ENCODE results near the gene PTGES2. TPM values are rescaled to one million over a fixed set of nuclear protein-coding genes. Genes with fewer than 3 reads are reported as not detected.

PTGES2 gene
- total and polyA plus RNA-seq, 4 donors = 22.8 to 41.1 (median 31.5) TPM

GRCh38 chr9:128098297-128099230, 29.0 kb downstream of the PTGES2 start:
- TF ChIP-seq MAX (IDR thresholded peaks at IDR 0.05) = peak; percentile 75
- TF ChIP-seq JUND (IDR thresholded peaks at IDR 0.05) = peak; percentile 96 to 97
- TF ChIP-seq YY1 (IDR thresholded peaks at IDR 0.05) = peak; percentile 91
- TF ChIP-seq, protein P1, sequence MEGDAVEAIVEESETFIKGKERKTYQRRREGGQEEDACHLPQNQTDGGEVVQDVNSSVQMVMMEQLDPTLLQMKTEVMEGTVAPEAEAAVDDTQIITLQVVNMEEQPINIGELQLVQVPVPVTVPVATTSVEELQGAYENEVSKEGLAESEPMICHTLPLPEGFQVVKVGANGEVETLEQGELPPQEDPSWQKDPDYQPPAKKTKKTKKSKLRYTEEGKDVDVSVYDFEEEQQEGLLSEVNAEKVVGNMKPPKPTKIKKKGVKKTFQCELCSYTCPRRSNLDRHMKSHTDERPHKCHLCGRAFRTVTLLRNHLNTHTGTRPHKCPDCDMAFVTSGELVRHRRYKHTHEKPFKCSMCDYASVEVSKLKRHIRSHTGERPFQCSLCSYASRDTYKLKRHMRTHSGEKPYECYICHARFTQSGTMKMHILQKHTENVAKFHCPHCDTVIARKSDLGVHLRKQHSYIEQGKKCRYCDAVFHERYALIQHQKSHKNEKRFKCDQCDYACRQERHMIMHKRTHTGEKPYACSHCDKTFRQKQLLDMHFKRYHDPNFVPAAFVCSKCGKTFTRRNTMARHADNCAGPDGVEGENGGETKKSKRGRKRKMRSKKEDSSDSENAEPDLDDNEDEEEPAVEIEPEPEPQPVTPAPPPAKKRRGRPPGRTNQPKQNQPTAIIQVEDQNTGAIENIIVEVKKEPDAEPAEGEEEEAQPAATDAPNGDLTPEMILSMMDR (IDR thresholded peaks at IDR 0.05; ENCODE audit: low read depth, low read length, missing input control) = no peak
- TF ChIP-seq RXRA (IDR thresholded peaks at IDR 0.05) = peak; percentile 82 to 95
- peak in 1 of 2 donors; percentile 13 for TF ChIP-seq GABPA (IDR thresholded peaks at IDR 0.05 in 1 of 2, conservative IDR thresholded peaks at IDR 0.05 in 1 of 2)
- peak; percentile 99 for TF ChIP-seq TAF1 (conservative IDR thresholded peaks at IDR 0.05)
- peak; percentile 44 for TF ChIP-seq FOXA1 (IDR thresholded peaks at IDR 0.05)
- peak in 1 of 2 donors; percentile 56 for TF ChIP-seq EGR1 (IDR thresholded peaks at IDR 0.05; ENCODE audit: low read depth in 2 of 2)
- TF ChIP-seq FOXA2 (IDR thresholded peaks at IDR 0.05) = peak; percentile 59
- peak; percentile 76 for TF ChIP-seq NR2F2 (IDR thresholded peaks at IDR 0.05)
- TF ChIP-seq HNF4G (IDR thresholded peaks at IDR 0.05) = peak; percentile 75
- TF ChIP-seq, protein P2, sequence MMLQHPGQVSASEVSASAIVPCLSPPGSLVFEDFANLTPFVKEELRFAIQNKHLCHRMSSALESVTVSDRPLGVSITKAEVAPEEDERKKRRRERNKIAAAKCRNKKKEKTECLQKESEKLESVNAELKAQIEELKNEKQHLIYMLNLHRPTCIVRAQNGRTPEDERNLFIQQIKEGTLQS (IDR thresholded peaks at IDR 0.05) = peak; percentile 76
- TF ChIP-seq, protein P3, sequence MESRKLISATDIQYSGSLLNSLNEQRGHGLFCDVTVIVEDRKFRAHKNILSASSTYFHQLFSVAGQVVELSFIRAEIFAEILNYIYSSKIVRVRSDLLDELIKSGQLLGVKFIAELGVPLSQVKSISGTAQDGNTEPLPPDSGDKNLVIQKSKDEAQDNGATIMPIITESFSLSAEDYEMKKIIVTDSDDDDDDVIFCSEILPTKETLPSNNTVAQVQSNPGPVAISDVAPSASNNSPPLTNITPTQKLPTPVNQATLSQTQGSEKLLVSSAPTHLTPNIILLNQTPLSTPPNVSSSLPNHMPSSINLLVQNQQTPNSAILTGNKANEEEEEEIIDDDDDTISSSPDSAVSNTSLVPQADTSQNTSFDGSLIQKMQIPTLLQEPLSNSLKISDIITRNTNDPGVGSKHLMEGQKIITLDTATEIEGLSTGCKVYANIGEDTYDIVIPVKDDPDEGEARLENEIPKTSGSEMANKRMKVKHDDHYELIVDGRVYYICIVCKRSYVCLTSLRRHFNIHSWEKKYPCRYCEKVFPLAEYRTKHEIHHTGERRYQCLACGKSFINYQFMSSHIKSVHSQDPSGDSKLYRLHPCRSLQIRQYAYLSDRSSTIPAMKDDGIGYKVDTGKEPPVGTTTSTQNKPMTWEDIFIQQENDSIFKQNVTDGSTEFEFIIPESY (IDR thresholded peaks at IDR 0.05) = peak; percentile 89
- peak; percentile 4 to 31 for TF ChIP-seq RAD21 (IDR thresholded peaks at IDR 0.05)
- TF ChIP-seq, protein P4, sequence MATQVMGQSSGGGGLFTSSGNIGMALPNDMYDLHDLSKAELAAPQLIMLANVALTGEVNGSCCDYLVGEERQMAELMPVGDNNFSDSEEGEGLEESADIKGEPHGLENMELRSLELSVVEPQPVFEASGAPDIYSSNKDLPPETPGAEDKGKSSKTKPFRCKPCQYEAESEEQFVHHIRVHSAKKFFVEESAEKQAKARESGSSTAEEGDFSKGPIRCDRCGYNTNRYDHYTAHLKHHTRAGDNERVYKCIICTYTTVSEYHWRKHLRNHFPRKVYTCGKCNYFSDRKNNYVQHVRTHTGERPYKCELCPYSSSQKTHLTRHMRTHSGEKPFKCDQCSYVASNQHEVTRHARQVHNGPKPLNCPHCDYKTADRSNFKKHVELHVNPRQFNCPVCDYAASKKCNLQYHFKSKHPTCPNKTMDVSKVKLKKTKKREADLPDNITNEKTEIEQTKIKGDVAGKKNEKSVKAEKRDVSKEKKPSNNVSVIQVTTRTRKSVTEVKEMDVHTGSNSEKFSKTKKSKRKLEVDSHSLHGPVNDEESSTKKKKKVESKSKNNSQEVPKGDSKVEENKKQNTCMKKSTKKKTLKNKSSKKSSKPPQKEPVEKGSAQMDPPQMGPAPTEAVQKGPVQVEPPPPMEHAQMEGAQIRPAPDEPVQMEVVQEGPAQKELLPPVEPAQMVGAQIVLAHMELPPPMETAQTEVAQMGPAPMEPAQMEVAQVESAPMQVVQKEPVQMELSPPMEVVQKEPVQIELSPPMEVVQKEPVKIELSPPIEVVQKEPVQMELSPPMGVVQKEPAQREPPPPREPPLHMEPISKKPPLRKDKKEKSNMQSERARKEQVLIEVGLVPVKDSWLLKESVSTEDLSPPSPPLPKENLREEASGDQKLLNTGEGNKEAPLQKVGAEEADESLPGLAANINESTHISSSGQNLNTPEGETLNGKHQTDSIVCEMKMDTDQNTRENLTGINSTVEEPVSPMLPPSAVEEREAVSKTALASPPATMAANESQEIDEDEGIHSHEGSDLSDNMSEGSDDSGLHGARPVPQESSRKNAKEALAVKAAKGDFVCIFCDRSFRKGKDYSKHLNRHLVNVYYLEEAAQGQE (IDR thresholded peaks at IDR 0.05) = peak; percentile 95
- peak; percentile 90 for TF ChIP-seq SP1 (IDR thresholded peaks at IDR 0.05)
- peak; percentile 88 to 93 for TF ChIP-seq HNF4A (conservative IDR thresholded peaks at IDR 0.05)
- Histone ChIP-seq H3K27me3 (ENCODE audit: control insufficient read depth in 4 of 4, insufficient read depth in 4 of 4, low read length in 3 of 4) (no peaks in the 10 kb centered on the region), H3K9ac (ENCODE audit: low read depth in 1 of 2, low read length in 2 of 2) (peak overlapping the region; percentile 98 to 99), H3K36me3 (ENCODE audit: control insufficient read depth in 4 of 4, insufficient read depth in 3 of 4, low read depth in 1 of 4, low read length in 3 of 4) (peaks cover 0 to 11% (median 0%) of the 10 kb centered on the region in 4 donors), H3K4me1 (ENCODE audit: control insufficient read depth in 4 of 4, insufficient read depth in 4 of 4, low read length in 3 of 4) (peaks cover 14 to 63% (median 51%) of the 10 kb centered on the region in 4 donors), H3K27ac (ENCODE audit: low read depth in 1 of 2, low read length in 2 of 2) (peak overlapping the region; percentile 91 to 94), H3K9me3 (ENCODE audit: control insufficient read depth in 4 of 4, low read length in 3 of 4) (no peaks in the 10 kb centered on the region), H3K4me3 (ENCODE audit: low read depth in 1 of 3, low read length in 3 of 3) (peak overlapping the region; percentile 56 to 93 (median 82))
- WGBS = 7% methylated on average over 32 of the region's 32 CpGs
- peak; percentile 79 for DNase-seq (ENCODE audit: low spot score)
